Stomach (tissue), 4 donors: ENCODE measurements around the gene CBARP.

Experiments
- POLR2A ChIP-seq, 4 donors: fragments of 450-650 bp; IDR thresholded peaks; one replicate each; pipeline ENCODE4 v1.6.1; 2016; ENCODE audit warnings: antibody characterized with exemption in 4 of 4, control low read depth in 2 of 4, mild to moderate bottlenecking in 1 of 4, moderate library complexity in 1 of 4
- POLR2AphosphoS5 ChIP-seq, 3 donors: sonication (generic); formaldehyde crosslinking; IDR thresholded peaks; one replicate each; pipeline ENCODE4 v1.6.1; 2016; ENCODE audit warnings: antibody characterized with exemption in 3 of 3
- TF ChIP-seq, protein P1 (sequence below), 7 experiments: fragments of 450-650 bp in 4 of 7; fragments of 200-600 bp in 3 of 7; sonication (generic) in 3 of 7; IDR thresholded peaks; one replicate each; pipeline ENCODE4 v1.5.1; 2016 to 2019; ENCODE audit warnings: antibody characterized with exemption in 7 of 7, control low read depth in 2 of 7, mild to moderate bottlenecking in 1 of 7

DNA sequence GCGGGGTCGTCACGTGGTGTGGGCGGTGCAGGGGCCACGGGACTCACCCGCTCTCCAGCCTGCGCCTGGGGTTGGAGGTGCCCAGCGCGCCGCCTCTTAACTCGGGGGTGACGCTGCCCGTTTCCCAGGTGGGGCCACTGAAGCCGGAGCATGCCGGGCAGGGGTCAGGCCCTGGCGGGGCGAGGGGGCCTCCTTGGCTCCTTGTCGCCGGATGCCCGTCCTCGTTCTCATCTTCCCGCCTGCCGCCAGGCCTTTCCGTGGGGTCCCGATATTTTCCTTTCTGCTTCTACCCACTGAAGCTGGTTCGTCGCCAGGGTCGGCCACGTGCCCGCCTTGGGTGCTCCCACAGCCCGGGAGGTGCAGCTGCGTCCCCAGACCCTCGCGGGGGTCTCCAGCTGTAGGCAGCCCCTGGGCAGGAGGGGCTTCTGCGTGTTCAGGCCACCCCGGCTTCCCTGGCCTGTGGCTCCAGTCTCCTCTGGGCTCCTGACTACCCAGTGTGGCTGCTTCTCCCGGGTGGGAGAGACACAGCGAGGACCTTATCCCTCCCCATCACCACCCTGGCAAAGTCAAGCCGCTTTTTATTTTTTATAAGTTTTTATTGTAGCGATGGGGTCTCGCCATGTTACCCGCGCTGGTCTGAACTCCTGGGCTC is 38.3 kb upstream of the CBARP start:
- TF ChIP-seq, protein P1, sequence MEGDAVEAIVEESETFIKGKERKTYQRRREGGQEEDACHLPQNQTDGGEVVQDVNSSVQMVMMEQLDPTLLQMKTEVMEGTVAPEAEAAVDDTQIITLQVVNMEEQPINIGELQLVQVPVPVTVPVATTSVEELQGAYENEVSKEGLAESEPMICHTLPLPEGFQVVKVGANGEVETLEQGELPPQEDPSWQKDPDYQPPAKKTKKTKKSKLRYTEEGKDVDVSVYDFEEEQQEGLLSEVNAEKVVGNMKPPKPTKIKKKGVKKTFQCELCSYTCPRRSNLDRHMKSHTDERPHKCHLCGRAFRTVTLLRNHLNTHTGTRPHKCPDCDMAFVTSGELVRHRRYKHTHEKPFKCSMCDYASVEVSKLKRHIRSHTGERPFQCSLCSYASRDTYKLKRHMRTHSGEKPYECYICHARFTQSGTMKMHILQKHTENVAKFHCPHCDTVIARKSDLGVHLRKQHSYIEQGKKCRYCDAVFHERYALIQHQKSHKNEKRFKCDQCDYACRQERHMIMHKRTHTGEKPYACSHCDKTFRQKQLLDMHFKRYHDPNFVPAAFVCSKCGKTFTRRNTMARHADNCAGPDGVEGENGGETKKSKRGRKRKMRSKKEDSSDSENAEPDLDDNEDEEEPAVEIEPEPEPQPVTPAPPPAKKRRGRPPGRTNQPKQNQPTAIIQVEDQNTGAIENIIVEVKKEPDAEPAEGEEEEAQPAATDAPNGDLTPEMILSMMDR (IDR thresholded peaks at IDR 0.05), result no peak
- TF ChIP-seq POLR2A (IDR thresholded peaks at IDR 0.05) (no peak), POLR2AphosphoS5 (IDR thresholded peaks at IDR 0.05) (no peak)
